ENCODE data around the gene BCL6.

BCL6 gene

GRCh38 chr3:187759601-187760000, 14.3 kb upstream of the BCL6 start:
- no peak for DNase-seq (ENCODE audit: low spot score)

- DNase-seq (ENCODE audit: low spot score), result no peak
Measured at GRCh38 chr3:187758318-187758955, 13.2 kb upstream of the BCL6 start.

- no peak for DNase-seq (ENCODE audit: low spot score)
Measured at GRCh38 chr3:187753516-187753915, 8.2 kb upstream of the BCL6 start.

DNA sequence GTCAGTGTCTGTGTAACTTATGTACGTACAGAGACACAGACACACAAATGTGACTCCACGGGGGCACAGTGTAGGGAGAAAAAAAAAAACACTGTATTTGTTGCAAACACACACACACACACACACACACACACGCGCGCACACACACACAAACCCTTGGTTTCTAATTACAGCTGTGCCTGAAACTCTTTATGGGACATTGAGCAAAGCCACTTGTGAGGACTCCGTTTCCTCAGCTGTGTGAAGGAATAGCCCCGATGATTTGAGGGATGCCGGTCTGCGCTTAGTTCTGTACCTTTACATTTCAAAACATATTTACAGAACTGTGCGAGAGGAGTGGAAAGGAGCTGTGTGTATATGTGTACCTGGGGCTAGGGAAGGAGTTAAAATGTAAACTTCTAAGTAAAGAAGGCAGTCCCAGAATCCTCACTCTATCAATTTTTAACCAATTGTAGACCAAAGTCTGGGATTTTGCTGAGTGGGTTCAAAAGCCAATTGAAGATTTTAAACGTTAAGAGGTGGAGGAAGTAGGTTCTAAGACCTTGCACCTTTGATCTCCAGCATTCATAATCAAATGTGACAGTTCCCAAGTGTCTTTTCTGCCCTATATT, 5.3 kb upstream of the BCL6 start:
- DNase-seq (ENCODE audit: low spot score), result peak; percentile 18

DNA sequence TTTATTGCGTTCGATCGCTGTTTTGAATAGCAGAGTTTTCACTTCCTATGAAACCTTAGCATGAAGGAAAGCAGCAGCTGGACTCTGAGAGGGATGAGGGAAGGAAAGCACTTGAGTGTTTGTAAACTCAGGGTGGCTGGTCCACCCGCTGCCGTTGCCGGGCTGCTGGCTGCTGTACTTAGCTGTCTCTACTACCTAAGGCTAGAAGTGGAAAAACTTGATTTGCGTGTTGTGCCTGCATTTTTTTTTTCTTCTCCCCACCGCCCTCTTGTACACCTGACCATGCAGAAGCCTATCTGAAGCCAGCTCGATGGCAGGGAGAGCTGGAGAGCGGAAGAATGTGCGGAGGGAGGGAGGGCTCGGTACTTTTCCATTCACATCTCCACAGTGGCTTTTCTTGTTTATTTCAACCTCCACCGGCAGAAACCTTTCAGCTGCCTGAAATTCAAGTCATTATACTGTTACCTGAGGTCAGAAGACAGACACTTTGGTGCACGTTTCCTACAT, 4.8 kb upstream of the BCL6 start:
- DNase-seq (ENCODE audit: low spot score), result peak; percentile 58

- DNase-seq (ENCODE audit: low spot score), result peak; percentile 60
Measured at GRCh38 chr3:187748050-187748481, 2.8 kb upstream of the BCL6 start.

DNA sequence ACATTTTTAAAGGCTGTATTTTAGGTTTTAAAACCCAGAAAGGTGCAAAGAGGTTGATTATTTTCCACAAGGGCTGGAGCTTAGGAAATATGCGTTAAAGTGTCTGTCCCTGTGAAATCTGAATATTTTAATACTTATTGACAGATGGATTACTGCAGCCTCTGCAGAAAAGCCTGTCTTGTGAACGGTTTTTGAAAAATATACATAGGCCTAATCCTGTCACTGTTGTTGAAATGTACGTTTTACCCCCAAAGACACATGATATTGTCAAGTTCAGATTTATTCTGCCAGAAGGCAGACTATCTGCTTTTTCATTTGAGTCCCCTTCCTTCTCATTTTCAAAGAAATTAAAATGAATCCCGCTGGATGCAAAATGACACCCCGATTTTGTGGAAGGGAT, 2.2 kb upstream of the BCL6 start:
- no peak for DNase-seq (ENCODE audit: low spot score)

DNA sequence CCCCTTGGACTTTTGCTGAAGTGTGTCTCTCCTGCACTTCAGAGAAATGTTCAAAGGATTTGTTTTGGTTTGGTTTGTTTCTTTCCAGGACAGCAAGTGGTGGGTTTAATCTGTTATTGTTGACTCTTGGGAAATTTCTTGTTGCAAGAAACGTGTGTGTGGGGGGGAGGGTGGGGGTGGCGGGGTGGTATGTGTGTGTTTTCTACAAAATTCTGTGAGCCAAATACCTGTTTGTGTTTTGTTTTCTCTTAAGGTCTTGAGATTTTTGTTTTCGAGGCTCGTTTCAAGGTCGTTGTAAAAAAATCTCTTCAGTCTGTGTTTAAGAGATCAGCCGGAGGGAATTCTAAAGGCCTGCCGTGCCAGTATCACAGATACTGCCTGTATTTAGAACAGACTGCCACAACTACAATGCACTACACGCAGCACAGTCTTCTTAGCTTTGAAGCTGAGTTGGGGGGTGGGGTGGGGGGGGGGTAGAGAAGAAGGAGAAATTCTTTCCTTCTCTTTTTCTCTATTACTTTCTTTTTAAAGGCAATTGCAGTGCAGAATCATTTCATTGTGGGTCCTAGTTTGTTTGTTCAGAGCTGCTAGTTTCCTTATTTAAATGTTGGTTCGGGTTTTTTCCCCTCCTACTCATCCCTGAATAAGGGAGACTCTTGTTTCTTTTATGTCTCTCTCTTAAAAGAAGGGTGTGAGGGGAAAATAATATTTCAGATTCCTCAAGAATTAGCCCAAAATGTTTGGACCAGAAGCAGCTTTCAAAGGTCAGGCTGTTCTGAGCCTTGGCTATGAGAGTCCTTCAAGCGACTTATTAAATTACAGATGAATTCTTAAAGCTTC, 1.4 kb upstream of the BCL6 start:
- DNase-seq (ENCODE audit: low spot score), result no peak

GRCh38 chr3:187746059-187746441, 782 bp upstream of the BCL6 start:
- no peak for DNase-seq (ENCODE audit: low spot score)

- DNase-seq (ENCODE audit: low spot score), result no peak
Measured at GRCh38 chr3:187744169-187745151, 808 bp downstream of the BCL6 start.

DNA sequence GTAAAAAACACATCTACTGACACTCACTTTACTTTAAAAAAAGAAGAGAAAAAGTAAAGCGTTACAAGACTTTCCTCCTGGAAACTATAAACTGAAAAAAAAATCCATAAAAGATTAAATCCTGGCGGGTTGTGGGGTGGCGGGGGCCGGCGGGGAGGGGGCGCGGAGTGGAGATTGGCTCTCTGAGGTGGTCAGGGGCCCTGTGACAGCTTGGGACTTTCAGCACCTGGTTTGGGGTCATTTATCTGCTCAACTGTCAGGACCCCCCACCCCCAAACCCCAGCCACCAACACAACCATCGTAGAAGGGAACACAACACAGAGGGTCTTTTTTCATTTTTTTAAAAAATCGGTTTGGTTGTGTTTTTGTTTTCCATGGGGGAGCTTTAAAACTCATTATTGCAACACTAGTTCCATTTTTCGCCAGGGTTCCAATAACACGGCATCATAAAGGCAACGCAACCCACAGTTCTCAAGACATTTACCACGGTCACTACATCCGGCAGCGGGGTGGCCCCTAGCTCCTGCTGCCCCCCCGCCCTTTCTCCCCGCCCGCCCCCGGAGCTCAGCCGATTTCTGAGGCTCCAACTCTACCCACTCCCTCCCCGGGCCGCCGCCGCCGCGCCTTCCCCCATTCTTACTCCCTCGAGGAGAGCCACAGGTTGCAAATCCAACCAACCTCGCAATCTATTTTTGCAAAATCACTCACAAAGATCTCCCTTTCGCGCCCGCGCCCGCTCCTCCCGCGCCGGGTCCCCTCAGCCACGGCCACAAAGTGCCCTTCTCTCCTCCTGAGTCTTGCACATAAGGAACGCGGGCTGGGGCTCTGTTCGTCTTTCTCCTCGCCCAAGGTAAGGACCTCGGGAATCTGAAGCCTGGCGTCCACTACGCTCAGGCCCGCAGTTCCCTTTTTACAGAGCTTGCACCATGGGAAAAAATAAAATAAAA, 1.8 kb downstream of the BCL6 start:
- DNase-seq (ENCODE audit: low spot score), result no peak

- DNase-seq (ENCODE audit: low spot score), result no peak
Measured at GRCh38 chr3:187742351-187743171, 2.7 kb downstream of the BCL6 start.

- DNase-seq (ENCODE audit: low spot score), result peak; percentile 92
Measured at GRCh38 chr3:187741403-187742350, 3.6 kb downstream of the BCL6 start.

- DNase-seq (ENCODE audit: low spot score), result peak; percentile 67
Measured at GRCh38 chr3:187740421-187741399, 4.6 kb downstream of the BCL6 start.

DNA sequence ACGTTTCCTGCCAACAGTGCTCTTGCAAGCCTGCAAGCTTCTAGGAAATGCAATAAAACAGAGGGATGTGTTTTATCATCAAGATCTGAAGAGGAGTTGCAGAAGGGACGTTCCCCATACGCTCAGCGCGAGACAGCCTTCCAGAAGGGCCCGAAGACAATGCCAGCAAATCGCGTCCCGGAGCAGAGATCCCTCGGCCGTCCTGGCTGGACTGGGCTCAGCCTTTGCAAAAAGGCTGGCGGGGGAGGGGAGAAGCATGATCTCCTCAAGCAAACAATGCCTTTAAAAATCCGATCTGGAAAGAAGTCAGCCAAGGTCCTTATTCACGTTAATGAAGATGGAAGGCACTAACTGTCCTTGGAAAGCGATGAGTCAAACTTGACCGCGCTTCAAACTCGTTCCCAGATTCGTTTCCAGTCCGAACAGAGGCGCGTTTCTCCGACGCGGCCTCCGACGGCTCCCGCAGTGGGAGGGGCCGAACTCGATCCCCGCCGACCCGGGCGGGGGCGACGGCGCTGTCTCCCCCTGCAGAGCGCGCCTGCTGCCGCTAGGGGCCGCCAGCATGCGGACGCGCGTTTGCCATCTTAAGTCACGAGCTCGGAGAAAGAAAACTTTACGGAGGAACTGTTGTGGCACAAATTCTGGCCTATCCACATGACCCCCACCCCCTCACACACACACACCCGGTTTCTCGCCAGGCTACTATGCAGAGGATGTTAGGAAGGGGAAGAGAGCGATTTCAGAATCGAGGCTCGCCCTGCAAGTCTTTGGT, 5.5 kb downstream of the BCL6 start:
- DNase-seq (ENCODE audit: low spot score), result peak; percentile 77

DNA sequence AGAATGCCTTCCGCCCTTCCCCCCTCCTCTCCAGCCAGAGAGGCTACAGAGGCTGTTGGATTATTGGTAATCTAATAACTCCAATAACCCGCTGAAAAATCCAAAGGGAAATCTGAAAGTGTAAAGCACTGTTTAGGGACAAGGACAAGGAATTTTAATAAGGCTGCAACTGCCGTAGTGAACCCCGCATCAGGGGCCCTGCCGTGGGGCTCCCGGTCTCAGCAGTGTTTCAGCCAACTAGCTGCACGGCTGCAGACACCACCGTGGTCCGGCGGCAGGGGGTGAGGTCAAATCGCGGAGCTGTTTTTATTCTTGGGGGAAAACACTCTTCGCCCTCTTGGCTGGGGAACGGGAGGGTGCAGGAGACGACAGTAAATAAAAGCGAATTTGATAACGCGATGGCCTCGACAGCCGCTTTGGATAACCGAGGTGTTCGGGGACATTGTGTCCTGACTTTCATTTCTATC, 6.1 kb downstream of the BCL6 start:
- DNase-seq (ENCODE audit: low spot score), result no peak
